ENCODE measurements around the gene ERLEC1.
A peak's percentile ranks its signal among the peaks of the same experiment; 100 is the strongest.
"Not testable (repeated sequence)": the region's sequence is repeated elsewhere in the genome, so short reads cannot be mapped to it uniquely, and the experiment has no call there.

Gene ERLEC1

DNA sequence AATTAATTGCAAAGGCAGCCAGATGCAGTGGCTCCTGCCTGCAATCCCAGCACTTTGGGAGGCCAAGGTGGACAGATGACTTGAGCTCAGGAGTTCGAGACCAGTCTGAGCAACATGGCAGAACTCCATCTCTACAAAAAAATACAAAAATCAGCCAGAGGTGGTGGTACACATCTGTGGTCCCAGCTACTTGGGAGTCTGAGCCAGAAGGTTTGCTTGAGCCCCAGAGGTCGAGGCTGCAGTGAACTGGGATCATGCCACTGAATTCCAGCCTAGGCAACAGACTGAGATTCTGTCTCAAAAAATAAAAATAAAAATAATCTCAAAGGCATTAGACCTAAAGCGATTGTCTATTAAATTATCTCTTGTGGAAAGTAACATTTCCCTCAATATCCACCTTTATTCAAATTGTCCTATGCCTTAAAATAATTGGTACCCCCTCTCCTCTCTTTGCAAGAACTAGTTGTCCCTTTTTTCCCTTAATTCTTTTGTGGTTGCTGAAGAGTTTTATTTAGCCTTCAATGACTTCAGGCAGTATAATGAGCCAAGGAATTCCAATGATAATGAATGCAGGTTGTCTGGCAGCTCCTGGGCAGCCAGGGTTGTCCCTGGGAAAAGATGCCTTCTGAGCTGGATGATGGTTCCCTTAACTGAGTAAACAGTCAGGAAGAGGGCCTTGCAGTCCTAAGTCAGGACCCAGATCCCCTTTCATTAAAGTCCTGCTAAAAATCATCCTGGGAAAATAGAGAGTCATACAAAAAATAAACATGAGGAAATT is 40.7 kb downstream of the ERLEC1 start:
- no peak overlapping the region for H3K4me3 ChIP-seq (ENCODE audit: low read length)
- TF ChIP-seq, protein P1, sequence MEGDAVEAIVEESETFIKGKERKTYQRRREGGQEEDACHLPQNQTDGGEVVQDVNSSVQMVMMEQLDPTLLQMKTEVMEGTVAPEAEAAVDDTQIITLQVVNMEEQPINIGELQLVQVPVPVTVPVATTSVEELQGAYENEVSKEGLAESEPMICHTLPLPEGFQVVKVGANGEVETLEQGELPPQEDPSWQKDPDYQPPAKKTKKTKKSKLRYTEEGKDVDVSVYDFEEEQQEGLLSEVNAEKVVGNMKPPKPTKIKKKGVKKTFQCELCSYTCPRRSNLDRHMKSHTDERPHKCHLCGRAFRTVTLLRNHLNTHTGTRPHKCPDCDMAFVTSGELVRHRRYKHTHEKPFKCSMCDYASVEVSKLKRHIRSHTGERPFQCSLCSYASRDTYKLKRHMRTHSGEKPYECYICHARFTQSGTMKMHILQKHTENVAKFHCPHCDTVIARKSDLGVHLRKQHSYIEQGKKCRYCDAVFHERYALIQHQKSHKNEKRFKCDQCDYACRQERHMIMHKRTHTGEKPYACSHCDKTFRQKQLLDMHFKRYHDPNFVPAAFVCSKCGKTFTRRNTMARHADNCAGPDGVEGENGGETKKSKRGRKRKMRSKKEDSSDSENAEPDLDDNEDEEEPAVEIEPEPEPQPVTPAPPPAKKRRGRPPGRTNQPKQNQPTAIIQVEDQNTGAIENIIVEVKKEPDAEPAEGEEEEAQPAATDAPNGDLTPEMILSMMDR (IDR thresholded peaks at IDR 0.05; ENCODE audit: insufficient read depth, low read depth, low read length, missing control alignments): no peak
- no peak for DNase-seq (ENCODE audit: low read depth)

DNA sequence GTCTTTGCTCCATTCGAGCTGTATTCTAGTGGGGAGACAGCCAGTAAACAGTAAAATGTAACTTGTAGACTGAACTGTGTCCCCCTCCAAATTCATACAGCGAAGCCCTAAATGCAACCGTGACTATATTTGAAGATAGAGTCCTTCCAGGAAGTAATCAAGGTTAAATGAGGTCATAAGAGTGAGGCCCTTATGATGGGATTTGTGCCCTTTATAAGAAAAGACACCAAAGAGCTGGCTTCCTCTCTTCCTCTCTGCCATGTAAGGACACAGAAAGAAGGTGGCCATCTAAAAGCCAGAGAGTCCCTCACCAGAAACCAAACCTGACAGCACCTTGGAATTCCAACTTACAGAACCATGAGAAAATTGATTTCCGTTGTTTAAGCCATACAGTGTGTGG is 41.5 kb downstream of the ERLEC1 start:
- DNase-seq (ENCODE audit: low read depth): no peak
- TF ChIP-seq, protein P1 (IDR thresholded peaks at IDR 0.05; ENCODE audit: insufficient read depth, low read depth, low read length, missing control alignments): no peak

DNA sequence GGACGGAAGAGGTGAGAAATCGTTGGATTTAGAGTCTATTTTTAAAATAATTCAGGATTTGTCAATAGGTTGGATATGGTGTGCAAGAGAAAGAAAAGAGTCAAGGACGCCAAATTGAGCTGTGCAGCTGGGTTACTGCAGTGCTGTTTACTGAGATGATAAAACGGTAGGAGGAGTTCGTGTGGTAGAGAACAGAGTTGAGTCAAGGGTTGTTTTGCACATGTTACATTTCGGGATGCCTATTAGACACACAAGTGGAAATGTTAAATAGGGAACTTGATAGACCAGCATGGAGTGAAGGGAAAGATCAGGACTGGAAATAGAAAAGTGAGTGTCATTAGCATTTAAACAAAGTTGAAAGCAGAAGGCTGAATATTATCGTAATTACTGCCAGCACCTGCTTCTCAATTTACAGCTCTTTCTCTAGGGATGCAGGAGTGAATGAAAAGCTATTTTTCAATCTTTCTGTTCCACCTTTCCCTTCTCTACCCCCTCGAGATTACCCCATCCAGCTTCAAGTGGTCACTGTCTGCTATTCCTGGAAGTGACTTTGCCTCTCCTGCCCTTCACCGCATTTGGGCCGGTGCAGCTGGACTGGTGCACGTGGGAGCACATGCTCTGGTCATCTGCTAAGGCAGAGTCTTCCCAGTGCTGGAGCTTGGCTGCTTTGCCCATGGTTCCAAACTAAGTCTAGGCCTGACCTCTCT is 42.6 kb downstream of the ERLEC1 start:
- TF ChIP-seq, protein P1 (IDR thresholded peaks at IDR 0.05; ENCODE audit: insufficient read depth, low read depth, low read length, missing control alignments): no peak
- no peak for DNase-seq (ENCODE audit: low read depth)
- H3K4me3 ChIP-seq (ENCODE audit: low read length): no peak overlapping the region

More for the DNA sequence above, 41.5 kb downstream of the ERLEC1 start:
- no peak overlapping the region for H3K4me3 ChIP-seq (ENCODE audit: low read length)

DNA sequence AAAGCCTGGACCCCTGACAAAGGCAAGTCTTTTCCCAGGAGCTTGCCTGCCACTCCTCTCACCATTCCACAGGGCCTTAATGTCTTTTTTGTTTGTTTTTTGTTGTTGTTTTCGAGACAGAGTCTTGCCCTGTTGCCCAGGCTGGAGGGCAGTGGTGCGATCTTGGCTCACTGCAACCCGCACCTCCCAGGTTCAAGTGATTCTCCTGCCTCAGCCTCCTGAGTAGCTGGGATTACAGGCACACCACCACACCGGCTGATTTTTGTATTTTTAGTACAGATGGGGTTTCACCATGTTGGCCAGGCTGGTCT is 43.1 kb downstream of the ERLEC1 start:
- not testable (repeated sequence) for DNase-seq (ENCODE audit: low read depth); H3K4me3 ChIP-seq (ENCODE audit: low read length)

DNA sequence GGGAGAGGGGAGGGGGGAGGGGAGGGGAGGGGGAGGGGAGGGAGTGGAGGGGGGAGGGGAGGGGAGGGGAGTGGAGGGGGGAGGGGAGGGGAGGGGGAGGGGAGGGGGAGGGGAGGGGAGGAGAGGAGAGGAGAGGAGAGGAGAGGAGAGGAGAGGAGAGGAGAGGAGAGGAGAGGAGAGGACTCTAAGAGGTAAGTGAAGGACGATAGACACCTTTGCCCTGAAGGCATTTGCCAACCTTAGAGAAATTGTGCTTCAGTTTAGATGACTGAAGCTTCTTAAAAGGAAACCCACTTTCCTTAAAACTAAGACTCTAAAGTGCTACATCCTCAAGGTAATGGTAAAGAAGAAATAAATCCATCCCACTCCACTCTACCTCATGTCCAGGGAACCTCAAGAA is 53.7 kb downstream of the ERLEC1 start:
- TF ChIP-seq, protein P1 (IDR thresholded peaks at IDR 0.05; ENCODE audit: insufficient read depth, low read depth, low read length, missing control alignments): no peak

DNA sequence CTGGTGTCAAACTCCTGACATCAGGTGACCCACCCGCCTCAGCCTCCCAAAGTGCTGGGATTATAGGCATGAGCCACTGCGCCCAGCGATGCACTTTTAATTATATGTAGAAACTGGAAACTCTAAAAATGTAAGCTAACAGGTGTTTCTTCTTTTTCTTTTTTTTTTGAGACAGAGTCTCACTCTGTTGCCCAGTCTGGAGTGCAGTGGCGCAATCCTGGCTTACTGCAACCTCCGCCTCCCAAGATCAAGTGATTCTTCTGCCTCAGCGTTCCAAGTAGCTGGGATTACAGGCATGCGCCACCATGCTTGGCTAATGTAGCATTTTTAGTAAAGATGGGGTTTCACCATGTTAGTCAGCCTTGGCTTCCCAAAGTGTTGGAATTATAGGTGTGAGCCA is 54.8 kb downstream of the ERLEC1 start:
- DNase-seq (ENCODE audit: low read depth); H3K4me3 ChIP-seq (ENCODE audit: low read length): not testable (repeated sequence)

More for the DNA sequence above, 53.7 kb downstream of the ERLEC1 start:
- no peak overlapping the region for H3K4me3 ChIP-seq (ENCODE audit: low read length)
- DNase-seq (ENCODE audit: low read depth): no peak

DNA sequence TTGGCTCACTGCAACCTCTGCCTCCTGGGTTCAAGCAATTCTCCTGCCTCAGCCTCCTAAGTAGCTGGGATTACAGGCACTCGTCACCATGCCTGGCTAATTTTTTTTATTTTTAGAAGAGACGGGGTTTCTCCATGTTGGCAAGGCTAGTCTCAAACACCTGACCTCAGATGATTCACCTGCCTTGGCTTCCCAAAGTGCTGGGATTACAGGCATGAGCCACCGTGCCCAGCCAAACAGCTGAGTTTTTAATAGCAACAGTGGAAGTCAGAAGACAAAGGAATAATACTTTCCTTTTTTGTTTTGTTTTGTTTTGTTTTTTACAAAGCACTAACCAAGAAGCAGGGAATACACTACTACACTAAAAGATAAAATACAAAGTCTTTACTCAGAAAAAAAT is 56.0 kb downstream of the ERLEC1 start:
- no peak overlapping the region for H3K4me3 ChIP-seq (ENCODE audit: low read length)
- TF ChIP-seq, protein P1 (IDR thresholded peaks at IDR 0.05; ENCODE audit: insufficient read depth, low read depth, low read length, missing control alignments): no peak
- DNase-seq (ENCODE audit: low read depth): peak; percentile 42

DNA sequence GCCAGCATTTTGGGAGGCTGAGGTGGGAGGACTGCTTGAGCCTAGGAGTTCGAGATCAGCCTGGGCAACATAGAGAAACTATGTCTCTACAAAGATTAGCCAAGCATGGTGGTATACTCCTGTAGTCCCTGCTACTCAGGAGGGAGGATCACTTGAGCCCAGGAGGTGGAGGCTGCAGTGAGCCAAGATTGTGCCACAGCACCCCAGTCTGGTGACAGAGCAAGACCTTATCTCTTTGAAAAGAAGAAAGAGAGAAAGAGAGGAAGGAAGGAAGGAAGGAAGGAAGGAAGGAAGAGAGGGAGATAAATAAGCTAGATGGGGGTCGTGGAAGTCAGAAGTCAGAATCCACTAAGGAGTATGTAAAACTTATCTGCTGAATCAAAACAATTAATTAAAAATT is 56.8 kb downstream of the ERLEC1 start:
- TF ChIP-seq, protein P1 (IDR thresholded peaks at IDR 0.05; ENCODE audit: insufficient read depth, low read depth, low read length, missing control alignments): no peak
- no peak for DNase-seq (ENCODE audit: low read depth)
- no peak overlapping the region for H3K4me3 ChIP-seq (ENCODE audit: low read length)
